Liver (tissue), 9 donors: ENCODE measurements around the gene ABCA4. TPM values are rescaled to one million over a fixed set of nuclear protein-coding genes. Genes with fewer than 3 reads are reported as not detected.

Experiments used
- DNase-seq: peaks from one replicate; pipeline ENCODE4 v3.0.0-alpha.2; 2017; ENCODE audit warnings: low spot score
- H3K27ac ChIP-seq, 2 donors: one replicate each; pipeline ENCODE4 v1.7.0; 2013; ENCODE audit warnings: inconsistent platforms in 2 of 2, low read length in 2 of 2, control low read depth in 1 of 2, low read depth in 1 of 2, mild to moderate bottlenecking in 1 of 2
- H3K27me3 ChIP-seq, 4 donors: one replicate each; pipeline versions ENCODE4 v1.6.1 to v1.7.0; 2013; ENCODE audit warnings: low read length in 3 of 4, inconsistent platforms in 1 of 4, mild to moderate bottlenecking in 1 of 4, moderate library complexity in 1 of 4; ENCODE audit not compliant: control insufficient read depth in 4 of 4, insufficient read depth in 4 of 4
- H3K36me3 ChIP-seq, 4 donors: one replicate each; pipeline versions ENCODE4 v1.6.1 to v1.7.0; 2013; ENCODE audit warnings: low read length in 3 of 4, mild to moderate bottlenecking in 3 of 4, low read depth in 1 of 4, moderate library complexity in 1 of 4; ENCODE audit not compliant: control insufficient read depth in 4 of 4, insufficient read depth in 3 of 4
- H3K4me1 ChIP-seq, 4 donors: one replicate each; pipeline versions ENCODE4 v1.6.1 to v1.7.0; 2013; ENCODE audit warnings: low read length in 3 of 4, mild to moderate bottlenecking in 3 of 4, moderate library complexity in 1 of 4; ENCODE audit not compliant: control insufficient read depth in 4 of 4, insufficient read depth in 4 of 4
- H3K4me3 ChIP-seq, 3 donors: one replicate each; pipeline versions ENCODE4 v1.6.1 to v1.7.0; 2013; ENCODE audit warnings: low read length in 3 of 3, control low read depth in 1 of 3, low read depth in 1 of 3, mild to moderate bottlenecking in 1 of 3
- H3K9ac ChIP-seq, 2 donors: one replicate each; pipeline ENCODE4 v1.7.0; 2013; ENCODE audit warnings: low read length in 2 of 2, mild to moderate bottlenecking in 2 of 2, moderate library complexity in 2 of 2, control low read depth in 1 of 2, low read depth in 1 of 2
- H3K9me3 ChIP-seq, 4 donors: one replicate each; pipeline versions ENCODE4 v1.6.1 to v1.7.0; 2013; ENCODE audit warnings: low read length in 3 of 4; ENCODE audit not compliant: control insufficient read depth in 4 of 4
- EGR1 ChIP-seq, 2 donors: IDR thresholded peaks; 2 replicates each; pipeline ENCODE4 v1.6.1; 2016 to 2018; ENCODE audit warnings: antibody characterized with exemption in 2 of 2, low read depth in 2 of 2
- FOXA1 ChIP-seq: IDR thresholded peaks from 2 replicates; pipeline ENCODE4 v1.6.1; 2016; ENCODE audit warnings: antibody characterized with exemption
- FOXA2 ChIP-seq: IDR thresholded peaks from 2 replicates; pipeline ENCODE4 v1.6.1; 2016; ENCODE audit warnings: antibody characterized with exemption
- GABPA ChIP-seq, 2 donors: IDR thresholded peaks in 1 of 2; conservative IDR thresholded peaks in 1 of 2; 2 replicates each; pipeline ENCODE4 v1.6.1; 2016; ENCODE audit warnings: antibody characterized with exemption in 2 of 2, mild to moderate bottlenecking in 1 of 2, moderate library complexity in 1 of 2
- HNF4G ChIP-seq: IDR thresholded peaks from 2 replicates; pipeline ENCODE4 v1.6.1; 2016; ENCODE audit warnings: antibody characterized with exemption
- JUND ChIP-seq, 2 donors: IDR thresholded peaks; 2 replicates each; pipeline ENCODE4 v1.6.1; 2016; ENCODE audit warnings: antibody characterized with exemption in 2 of 2
- RAD21 ChIP-seq, 2 donors: IDR thresholded peaks; 2 replicates each; pipeline ENCODE4 v1.6.1; 2016; ENCODE audit warnings: antibody characterized with exemption in 2 of 2, mild to moderate bottlenecking in 2 of 2
- RXRA ChIP-seq, 2 donors: IDR thresholded peaks; 2 replicates each; pipeline ENCODE4 v1.6.1; 2017 to 2018; ENCODE audit warnings: antibody characterized with exemption in 2 of 2, mild to moderate bottlenecking in 1 of 2
- YY1 ChIP-seq: IDR thresholded peaks from 2 replicates; pipeline ENCODE4 v1.6.1; 2016; ENCODE audit warnings: antibody characterized with exemption, mild to moderate bottlenecking
- WGBS: extraction: QIAGEN DNeasy Blood & Tissue Kit; methylation state at CpG from one replicate; pipeline ENCODE4 v1.1.7; 2013; 5-methylcytosine and 5-hydroxymethylcytosine counted together
- polyA plus RNA-seq, 2 donors: library from polyadenylated mRNA; stranded (reverse) in 1 of 2; unstranded in 1 of 2; fragments of 200-250 nt in 1 of 2; fragments of >200 nt in 1 of 2; fragmentation: Nextera tagmentation in 1 of 2; extraction: Ambion mirVana in 1 of 2; gene quantifications; one replicate each; pipeline versions ENCODE4 v1.2.1 to v1.2.3, GENCODE V29; 2013 to 2015
- total RNA-seq, 2 donors: library from RNA; depleted of rRNA; stranded (reverse); fragments of >200 nt; gene quantifications; one replicate each; pipeline ENCODE4 v1.2.3, GENCODE V29; 2014
- TF ChIP-seq, protein P1 (sequence below): fragments of 150-350 bp; IDR thresholded peaks from 2 replicates; pipeline ENCODE4 v1.5.1; 2017; ENCODE audit warnings: improper control_type of control experiment, low read depth, low read length; ENCODE audit not compliant: missing input control
- TF ChIP-seq, protein P2 (sequence below): IDR thresholded peaks from 2 replicates; pipeline ENCODE4 v1.6.1; 2016; ENCODE audit warnings: antibody characterized with exemption
- TF ChIP-seq, protein P3 (sequence below): IDR thresholded peaks from 2 replicates; pipeline ENCODE4 v1.6.1; 2016; ENCODE audit warnings: antibody characterized with exemption, mild to moderate bottlenecking
- TF ChIP-seq, protein P4 (sequence below): IDR thresholded peaks from 2 replicates; pipeline ENCODE4 v1.6.1; 2016; ENCODE audit warnings: antibody characterized with exemption
- TF ChIP-seq, protein P5 (sequence below): IDR thresholded peaks from 2 replicates; pipeline ENCODE4 v1.6.1; 2016; ENCODE audit warnings: antibody characterized with exemption
- donor health status: healthy.
- donor health status: healthy.
- donor health status: healthy.
- donor health status: healthy.
- donor health status: healthy.

Gene ABCA4
- total and polyA plus RNA-seq, 4 donors = 0.19 to 1.5 (median 0.38) TPM

DNA sequence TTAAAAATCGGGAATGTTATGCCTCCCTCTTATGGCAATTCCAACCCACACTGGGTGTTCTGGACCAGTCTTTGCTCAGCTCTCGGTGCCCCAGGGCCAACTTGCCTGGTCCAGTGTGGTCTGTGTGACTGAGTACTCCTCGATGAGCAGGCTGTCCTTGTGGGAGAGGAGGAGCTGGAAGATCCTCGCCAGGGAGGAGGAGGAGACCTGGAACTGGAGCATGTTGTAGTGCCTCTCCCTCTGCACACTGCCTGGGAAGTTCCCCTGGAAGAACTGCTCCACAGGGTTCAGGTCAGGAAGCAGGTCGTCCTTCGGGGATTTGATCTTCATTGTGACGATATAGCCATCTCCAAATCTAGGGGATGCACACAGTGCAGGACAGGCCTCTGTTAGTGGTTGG, 123.2 kb downstream of the ABCA4 start:
- no peak overlapping the region for H3K4me3 ChIP-seq
- WGBS = 80% methylated on average over 7 of the region's 7 CpGs
- DNase-seq = no peak
- no peak overlapping the region for H3K9ac ChIP-seq
- H3K9me3 ChIP-seq = no peaks in the 10 kb centered on the region
- H3K27me3 ChIP-seq = no peaks in the 10 kb centered on the region
- peaks cover 0 to 3% (median under 1%) of the 10 kb centered on the region in 4 donors for H3K4me1 ChIP-seq
- TF ChIP-seq RXRA (IDR thresholded peaks at IDR 0.05) = no peak
- TF ChIP-seq FOXA1 = no peak
- no peak for TF ChIP-seq GABPA (IDR thresholded peaks at IDR 0.05 in 1 of 2, conservative IDR thresholded peaks at IDR 0.05 in 1 of 2)
- TF ChIP-seq, protein P1, sequence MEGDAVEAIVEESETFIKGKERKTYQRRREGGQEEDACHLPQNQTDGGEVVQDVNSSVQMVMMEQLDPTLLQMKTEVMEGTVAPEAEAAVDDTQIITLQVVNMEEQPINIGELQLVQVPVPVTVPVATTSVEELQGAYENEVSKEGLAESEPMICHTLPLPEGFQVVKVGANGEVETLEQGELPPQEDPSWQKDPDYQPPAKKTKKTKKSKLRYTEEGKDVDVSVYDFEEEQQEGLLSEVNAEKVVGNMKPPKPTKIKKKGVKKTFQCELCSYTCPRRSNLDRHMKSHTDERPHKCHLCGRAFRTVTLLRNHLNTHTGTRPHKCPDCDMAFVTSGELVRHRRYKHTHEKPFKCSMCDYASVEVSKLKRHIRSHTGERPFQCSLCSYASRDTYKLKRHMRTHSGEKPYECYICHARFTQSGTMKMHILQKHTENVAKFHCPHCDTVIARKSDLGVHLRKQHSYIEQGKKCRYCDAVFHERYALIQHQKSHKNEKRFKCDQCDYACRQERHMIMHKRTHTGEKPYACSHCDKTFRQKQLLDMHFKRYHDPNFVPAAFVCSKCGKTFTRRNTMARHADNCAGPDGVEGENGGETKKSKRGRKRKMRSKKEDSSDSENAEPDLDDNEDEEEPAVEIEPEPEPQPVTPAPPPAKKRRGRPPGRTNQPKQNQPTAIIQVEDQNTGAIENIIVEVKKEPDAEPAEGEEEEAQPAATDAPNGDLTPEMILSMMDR = no peak
- no peak for TF ChIP-seq RAD21 (IDR thresholded peaks at IDR 0.05)
- no peak for TF ChIP-seq FOXA2
- no peaks in the 10 kb centered on the region for H3K36me3 ChIP-seq
- H3K27ac ChIP-seq = no peak overlapping the region

DNA sequence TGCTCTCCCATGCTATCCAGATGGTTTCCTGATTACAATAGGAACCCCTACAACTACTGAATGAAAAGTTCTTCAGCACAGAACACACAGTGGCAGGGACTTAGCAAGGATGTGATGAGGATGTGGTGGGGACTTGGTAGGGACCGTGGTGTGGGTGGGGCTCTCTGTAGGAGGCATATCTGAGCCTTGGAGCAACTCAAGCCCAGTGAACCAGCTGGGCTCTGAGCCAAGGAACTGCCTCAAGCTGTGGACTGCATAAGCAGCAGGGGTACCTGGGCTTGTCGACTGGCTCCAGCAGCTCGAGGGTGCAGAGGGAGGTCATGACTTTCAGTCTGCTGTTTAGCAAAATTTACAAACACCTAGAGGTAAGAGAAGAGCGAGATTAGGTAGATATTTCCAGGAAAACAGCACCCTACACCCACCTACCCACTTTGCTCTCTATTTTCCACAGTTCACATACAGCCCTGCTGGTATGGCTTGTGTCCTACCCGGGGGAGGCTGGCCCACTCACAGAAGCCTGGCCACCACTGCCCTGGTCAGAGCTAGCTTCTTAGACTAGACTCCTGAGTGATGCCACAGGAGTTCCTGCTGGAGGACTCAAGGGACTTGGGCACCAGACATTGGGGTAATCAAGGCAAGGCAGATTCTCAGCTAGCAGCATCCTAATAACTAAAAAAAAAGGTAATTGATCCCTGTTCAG, 125.0 kb downstream of the ABCA4 start:
- peaks cover 0 to 10% (median 3%) of the 10 kb centered on the region in 4 donors for H3K4me1 ChIP-seq
- H3K9ac ChIP-seq = no peak overlapping the region
- TF ChIP-seq, protein P1 = no peak
- TF ChIP-seq HNF4G = no peak
- no peak for TF ChIP-seq EGR1 (IDR thresholded peaks at IDR 0.05; ENCODE audit: low read depth in 2 of 2)
- no peak for TF ChIP-seq GABPA (IDR thresholded peaks at IDR 0.05 in 1 of 2, conservative IDR thresholded peaks at IDR 0.05 in 1 of 2)
- H3K27ac ChIP-seq = no peak overlapping the region
- 76% methylated on average over 5 of the region's 5 CpGs for WGBS
- H3K27me3 ChIP-seq = no peaks in the 10 kb centered on the region
- no peaks in the 10 kb centered on the region for H3K9me3 ChIP-seq
- no peaks in the 10 kb centered on the region for H3K36me3 ChIP-seq
- H3K4me3 ChIP-seq = no peak overlapping the region
- peak; percentile 79 for DNase-seq

DNA sequence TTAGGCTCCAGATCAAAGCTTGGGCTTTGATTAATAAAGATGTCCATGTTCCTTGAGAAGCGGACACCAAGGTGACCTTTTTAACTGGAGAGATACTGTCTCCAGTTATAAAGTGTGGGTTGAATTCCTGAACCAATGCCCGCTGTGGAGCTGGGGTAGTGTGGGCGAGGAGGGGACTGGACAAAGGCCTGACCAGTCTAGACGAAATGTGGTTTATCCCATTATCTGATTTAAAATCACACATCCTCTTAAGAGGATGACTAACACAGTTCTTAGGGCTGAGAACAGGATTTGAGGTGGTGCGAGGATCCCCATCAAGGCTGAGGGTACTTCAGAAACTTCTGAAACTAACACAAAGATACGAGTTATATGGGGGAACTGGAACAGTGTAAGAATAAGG, 127.2 kb downstream of the ABCA4 start:
- H3K9me3 ChIP-seq = no peaks in the 10 kb centered on the region
- H3K36me3 ChIP-seq = no peaks in the 10 kb centered on the region
- H3K27ac ChIP-seq = no peak overlapping the region
- H3K4me3 ChIP-seq = no peak overlapping the region
- 93% methylated on average over 6 of the region's 6 CpGs for WGBS
- H3K27me3 ChIP-seq = no peaks in the 10 kb centered on the region
- no peak overlapping the region for H3K9ac ChIP-seq
- DNase-seq = no peak
- H3K4me1 ChIP-seq = peaks cover 0 to 16% (median 3%) of the 10 kb centered on the region in 4 donors
- TF ChIP-seq, protein P2, sequence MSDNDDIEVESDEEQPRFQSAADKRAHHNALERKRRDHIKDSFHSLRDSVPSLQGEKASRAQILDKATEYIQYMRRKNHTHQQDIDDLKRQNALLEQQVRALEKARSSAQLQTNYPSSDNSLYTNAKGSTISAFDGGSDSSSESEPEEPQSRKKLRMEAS = no peak
- TF ChIP-seq YY1 (no peak), RXRA (IDR thresholded peaks at IDR 0.05) (no peak), JUND (IDR thresholded peaks at IDR 0.05) (no peak), HNF4G (no peak), RAD21 (IDR thresholded peaks at IDR 0.05) (no peak)
- TF ChIP-seq, protein P3, sequence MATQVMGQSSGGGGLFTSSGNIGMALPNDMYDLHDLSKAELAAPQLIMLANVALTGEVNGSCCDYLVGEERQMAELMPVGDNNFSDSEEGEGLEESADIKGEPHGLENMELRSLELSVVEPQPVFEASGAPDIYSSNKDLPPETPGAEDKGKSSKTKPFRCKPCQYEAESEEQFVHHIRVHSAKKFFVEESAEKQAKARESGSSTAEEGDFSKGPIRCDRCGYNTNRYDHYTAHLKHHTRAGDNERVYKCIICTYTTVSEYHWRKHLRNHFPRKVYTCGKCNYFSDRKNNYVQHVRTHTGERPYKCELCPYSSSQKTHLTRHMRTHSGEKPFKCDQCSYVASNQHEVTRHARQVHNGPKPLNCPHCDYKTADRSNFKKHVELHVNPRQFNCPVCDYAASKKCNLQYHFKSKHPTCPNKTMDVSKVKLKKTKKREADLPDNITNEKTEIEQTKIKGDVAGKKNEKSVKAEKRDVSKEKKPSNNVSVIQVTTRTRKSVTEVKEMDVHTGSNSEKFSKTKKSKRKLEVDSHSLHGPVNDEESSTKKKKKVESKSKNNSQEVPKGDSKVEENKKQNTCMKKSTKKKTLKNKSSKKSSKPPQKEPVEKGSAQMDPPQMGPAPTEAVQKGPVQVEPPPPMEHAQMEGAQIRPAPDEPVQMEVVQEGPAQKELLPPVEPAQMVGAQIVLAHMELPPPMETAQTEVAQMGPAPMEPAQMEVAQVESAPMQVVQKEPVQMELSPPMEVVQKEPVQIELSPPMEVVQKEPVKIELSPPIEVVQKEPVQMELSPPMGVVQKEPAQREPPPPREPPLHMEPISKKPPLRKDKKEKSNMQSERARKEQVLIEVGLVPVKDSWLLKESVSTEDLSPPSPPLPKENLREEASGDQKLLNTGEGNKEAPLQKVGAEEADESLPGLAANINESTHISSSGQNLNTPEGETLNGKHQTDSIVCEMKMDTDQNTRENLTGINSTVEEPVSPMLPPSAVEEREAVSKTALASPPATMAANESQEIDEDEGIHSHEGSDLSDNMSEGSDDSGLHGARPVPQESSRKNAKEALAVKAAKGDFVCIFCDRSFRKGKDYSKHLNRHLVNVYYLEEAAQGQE = no peak
- TF ChIP-seq, protein P4, sequence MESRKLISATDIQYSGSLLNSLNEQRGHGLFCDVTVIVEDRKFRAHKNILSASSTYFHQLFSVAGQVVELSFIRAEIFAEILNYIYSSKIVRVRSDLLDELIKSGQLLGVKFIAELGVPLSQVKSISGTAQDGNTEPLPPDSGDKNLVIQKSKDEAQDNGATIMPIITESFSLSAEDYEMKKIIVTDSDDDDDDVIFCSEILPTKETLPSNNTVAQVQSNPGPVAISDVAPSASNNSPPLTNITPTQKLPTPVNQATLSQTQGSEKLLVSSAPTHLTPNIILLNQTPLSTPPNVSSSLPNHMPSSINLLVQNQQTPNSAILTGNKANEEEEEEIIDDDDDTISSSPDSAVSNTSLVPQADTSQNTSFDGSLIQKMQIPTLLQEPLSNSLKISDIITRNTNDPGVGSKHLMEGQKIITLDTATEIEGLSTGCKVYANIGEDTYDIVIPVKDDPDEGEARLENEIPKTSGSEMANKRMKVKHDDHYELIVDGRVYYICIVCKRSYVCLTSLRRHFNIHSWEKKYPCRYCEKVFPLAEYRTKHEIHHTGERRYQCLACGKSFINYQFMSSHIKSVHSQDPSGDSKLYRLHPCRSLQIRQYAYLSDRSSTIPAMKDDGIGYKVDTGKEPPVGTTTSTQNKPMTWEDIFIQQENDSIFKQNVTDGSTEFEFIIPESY = no peak
- TF ChIP-seq, protein P5, sequence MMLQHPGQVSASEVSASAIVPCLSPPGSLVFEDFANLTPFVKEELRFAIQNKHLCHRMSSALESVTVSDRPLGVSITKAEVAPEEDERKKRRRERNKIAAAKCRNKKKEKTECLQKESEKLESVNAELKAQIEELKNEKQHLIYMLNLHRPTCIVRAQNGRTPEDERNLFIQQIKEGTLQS = no peak
